Measurements from ENCODE around the gene GRHL3. TPM values are rescaled to one million over a fixed set of nuclear protein-coding genes. Genes with fewer than 3 reads are reported as not detected.

The GRHL3 gene
- total RNA-seq, 1 experiment from 2014 or later = 8.9 TPM

DNA sequence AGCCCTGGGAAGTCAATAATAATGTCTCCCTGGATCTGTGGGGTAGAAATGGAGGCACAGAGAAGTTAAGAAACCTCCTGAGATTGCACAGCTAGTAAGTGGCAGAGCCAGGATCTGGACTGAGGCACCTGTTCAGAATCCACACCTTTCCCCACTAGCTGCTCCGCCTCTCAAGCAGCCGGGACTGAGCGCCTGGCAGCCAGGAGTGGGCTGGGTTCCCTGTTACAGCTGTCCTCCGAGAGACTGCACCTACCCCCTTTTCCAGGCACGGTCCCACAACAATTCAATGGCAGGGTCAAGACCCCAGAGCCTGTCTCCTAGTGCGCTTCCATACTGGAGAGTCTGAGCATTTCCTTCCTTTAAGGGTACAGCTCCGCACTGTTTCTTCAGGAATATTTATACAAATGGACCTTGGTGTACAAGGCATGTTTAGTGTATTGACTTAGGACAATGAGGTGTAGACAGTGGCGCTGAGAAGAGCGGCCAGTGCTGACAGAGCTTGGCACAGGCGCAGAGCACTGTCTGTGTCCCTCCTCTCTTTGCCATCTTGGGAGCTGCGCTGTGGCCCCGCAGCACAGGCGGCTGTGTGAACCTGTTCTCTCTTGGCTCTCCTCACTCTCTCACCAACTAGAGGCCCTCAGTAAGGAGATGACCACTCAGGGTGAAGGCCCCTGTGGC lies 24.4 kb downstream of the GRHL3 start:
- H3K36me3 Mint-ChIP-seq (ENCODE audit: insufficient read depth, unreplicated experiment) = peaks cover 12% of the 10 kb centered on the region
- POLR2A ChIA-PET = no interaction called here
- no peak overlapping the region for H3K27ac Mint-ChIP-seq (ENCODE audit: low read depth, unreplicated experiment)
- TF ChIP-seq, protein P1, sequence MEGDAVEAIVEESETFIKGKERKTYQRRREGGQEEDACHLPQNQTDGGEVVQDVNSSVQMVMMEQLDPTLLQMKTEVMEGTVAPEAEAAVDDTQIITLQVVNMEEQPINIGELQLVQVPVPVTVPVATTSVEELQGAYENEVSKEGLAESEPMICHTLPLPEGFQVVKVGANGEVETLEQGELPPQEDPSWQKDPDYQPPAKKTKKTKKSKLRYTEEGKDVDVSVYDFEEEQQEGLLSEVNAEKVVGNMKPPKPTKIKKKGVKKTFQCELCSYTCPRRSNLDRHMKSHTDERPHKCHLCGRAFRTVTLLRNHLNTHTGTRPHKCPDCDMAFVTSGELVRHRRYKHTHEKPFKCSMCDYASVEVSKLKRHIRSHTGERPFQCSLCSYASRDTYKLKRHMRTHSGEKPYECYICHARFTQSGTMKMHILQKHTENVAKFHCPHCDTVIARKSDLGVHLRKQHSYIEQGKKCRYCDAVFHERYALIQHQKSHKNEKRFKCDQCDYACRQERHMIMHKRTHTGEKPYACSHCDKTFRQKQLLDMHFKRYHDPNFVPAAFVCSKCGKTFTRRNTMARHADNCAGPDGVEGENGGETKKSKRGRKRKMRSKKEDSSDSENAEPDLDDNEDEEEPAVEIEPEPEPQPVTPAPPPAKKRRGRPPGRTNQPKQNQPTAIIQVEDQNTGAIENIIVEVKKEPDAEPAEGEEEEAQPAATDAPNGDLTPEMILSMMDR (IDR thresholded peaks at IDR 0.05; ENCODE audit: unreplicated experiment) = no peak
- DNase-seq (ENCODE audit: unreplicated experiment) = no peak
- H3K4me1 Mint-ChIP-seq (ENCODE audit: insufficient read depth, unreplicated experiment) = no peaks in the 10 kb centered on the region
- H3K9me3 Mint-ChIP-seq (ENCODE audit: unreplicated experiment) = no peaks in the 10 kb centered on the region
- CTCF ChIA-PET = no interaction called here
- intact Hi-C loops (cut with micrococcal nuclease) = no loop called here
- no TSS peak for BruUV-seq (replicated peaks)
- H3K27me3 Mint-ChIP-seq (ENCODE audit: insufficient read depth, unreplicated experiment) = no peaks in the 10 kb centered on the region
- H3K4me3 Mint-ChIP-seq (ENCODE audit: unreplicated experiment) = no peak overlapping the region

DNA sequence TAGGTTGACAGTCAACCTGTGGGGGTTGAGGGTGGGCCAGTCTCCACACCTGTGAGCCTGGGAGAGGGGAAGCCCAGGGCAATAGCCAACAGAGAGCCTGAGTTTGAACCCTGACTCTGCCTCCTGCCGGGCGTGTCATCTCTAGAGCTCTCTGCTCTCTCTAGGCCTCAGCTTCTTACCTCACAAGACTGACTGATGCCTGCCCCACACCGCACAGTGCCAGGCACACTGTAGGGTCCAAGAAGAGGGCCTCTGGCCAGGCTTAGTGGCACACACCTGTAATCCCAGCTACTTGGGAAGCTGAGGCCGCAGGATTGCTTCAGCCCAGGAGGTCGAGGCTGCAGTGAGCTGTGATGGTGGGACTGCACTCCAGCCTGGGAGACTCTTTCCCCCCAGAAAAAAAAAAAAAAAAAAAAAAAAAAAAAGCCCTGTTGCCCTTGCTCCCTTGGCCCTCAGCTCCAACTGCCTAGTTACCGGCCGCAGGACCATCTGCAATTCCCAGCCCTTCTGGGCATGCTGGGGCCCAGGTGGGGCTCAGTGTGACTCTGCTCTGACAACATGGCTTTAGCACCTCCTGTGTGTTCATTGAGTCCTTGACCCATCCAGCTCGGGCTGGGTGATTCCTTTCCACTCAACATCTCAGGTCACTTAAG lies 25.1 kb downstream of the GRHL3 start:
- POLR2A ChIA-PET = no interaction called here
- BruUV-seq (replicated peaks) = no TSS peak
- no peak overlapping the region for H3K4me3 Mint-ChIP-seq (ENCODE audit: unreplicated experiment)

DNA sequence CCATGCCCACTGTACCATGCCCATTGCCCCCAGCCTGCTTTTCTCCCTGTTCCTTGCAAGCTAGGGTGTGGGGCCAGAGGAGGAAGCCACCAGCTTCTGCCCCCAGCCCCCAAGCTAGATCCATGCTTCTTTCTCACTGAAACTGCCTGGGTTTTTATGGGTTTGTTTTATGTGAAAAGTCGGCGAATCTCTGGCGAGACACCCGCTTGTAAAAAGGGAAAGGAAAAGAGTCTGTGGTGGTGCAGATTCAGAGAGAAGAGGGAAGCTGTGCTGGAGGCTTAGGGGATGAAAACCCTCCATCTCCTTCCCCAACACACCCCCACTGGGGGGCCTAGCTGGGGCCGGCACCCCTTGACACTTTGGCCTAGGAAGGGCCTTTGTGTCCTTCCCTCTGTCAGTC lies 26.2 kb downstream of the GRHL3 start:
- no peak for DNase-seq (ENCODE audit: unreplicated experiment)
- BruUV-seq (replicated peaks) = no TSS peak
- Mint-ChIP-seq H3K27ac (ENCODE audit: low read depth, unreplicated experiment) (no peak overlapping the region), H3K9me3 (ENCODE audit: unreplicated experiment) (no peaks in the 10 kb centered on the region), H3K36me3 (ENCODE audit: insufficient read depth, unreplicated experiment) (peaks cover 11% of the 10 kb centered on the region), H3K4me3 (ENCODE audit: unreplicated experiment) (no peak overlapping the region), H3K27me3 (ENCODE audit: insufficient read depth, unreplicated experiment) (no peaks in the 10 kb centered on the region), H3K4me1 (ENCODE audit: insufficient read depth, unreplicated experiment) (peaks cover 11% of the 10 kb centered on the region)
- intact Hi-C loops (cut with micrococcal nuclease) = no loop called here
- ChIA-PET POLR2A (no interaction called here), CTCF (no interaction called here)
- TF ChIP-seq, protein P1 (IDR thresholded peaks at IDR 0.05; ENCODE audit: unreplicated experiment) = no peak

More for the DNA sequence above, 25.1 kb downstream of the GRHL3 start:
- Mint-ChIP-seq H3K36me3 (ENCODE audit: insufficient read depth, unreplicated experiment) (peaks cover 11% of the 10 kb centered on the region), H3K4me1 (ENCODE audit: insufficient read depth, unreplicated experiment) (no peaks in the 10 kb centered on the region), H3K27me3 (ENCODE audit: insufficient read depth, unreplicated experiment) (no peaks in the 10 kb centered on the region), H3K27ac (ENCODE audit: low read depth, unreplicated experiment) (no peak overlapping the region), H3K9me3 (ENCODE audit: unreplicated experiment) (no peaks in the 10 kb centered on the region)
- no peak for DNase-seq (ENCODE audit: unreplicated experiment)
- intact Hi-C loops (cut with micrococcal nuclease) = no loop called here
- TF ChIP-seq, protein P1 (IDR thresholded peaks at IDR 0.05; ENCODE audit: unreplicated experiment) = no peak
- CTCF ChIA-PET = no interaction called here

DNA sequence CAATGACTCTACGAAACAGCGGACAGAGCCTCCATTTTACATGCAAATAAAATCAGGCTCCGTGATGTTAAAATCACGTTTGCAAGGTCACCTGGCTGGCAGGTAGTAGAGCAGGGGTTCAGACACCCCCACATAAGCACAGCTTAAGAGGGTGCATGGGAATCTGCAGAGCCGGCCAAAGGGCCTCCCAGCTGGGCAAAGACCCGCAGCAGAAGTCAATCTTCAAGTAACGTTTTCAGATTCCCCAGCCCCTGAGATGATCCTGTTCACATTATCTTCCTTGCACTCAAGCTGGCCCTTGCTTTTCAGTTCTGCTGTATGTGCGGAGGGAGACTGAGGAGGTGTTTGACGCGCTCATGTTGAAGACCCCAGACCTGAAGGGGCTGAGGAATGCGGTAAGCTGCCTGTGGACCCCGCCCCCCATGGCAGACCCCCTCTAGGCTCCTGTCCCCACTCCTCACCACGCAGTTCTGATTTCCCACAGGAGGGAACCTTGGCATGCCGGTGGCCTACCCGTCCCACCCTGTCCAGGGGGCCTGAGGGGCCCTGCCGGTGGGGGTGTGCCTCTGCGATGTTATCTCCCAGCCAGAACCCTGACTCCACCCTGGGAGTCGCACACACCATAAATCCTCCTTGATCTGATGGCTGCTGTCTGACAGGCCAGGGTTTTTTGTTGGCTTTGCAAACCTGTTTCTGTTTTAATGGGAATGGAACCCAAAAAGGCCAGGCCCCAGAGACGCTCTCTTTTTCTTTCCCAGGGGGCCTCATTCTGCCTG lies 28.2 kb downstream of the GRHL3 start:
- Mint-ChIP-seq H3K4me1 (ENCODE audit: insufficient read depth, unreplicated experiment) (peaks cover 14% of the 10 kb centered on the region), H3K4me3 (ENCODE audit: unreplicated experiment) (no peak overlapping the region), H3K36me3 (ENCODE audit: insufficient read depth, unreplicated experiment) (peaks cover 2% of the 10 kb centered on the region), H3K9me3 (ENCODE audit: unreplicated experiment) (no peaks in the 10 kb centered on the region), H3K27me3 (ENCODE audit: insufficient read depth, unreplicated experiment) (no peaks in the 10 kb centered on the region), H3K27ac (ENCODE audit: low read depth, unreplicated experiment) (no peak overlapping the region)
- intact Hi-C loops (cut with micrococcal nuclease) = no loop called here
- CTCF ChIA-PET = interaction anchor here (0.9 to 1.1 kb wide), 2 partner anchors 145 to 148 kb away, joined by 3 to 7 read pairs; no protein-coding TSS in a partner anchor
- TF ChIP-seq, protein P1 (IDR thresholded peaks at IDR 0.05; ENCODE audit: unreplicated experiment) = no peak
- no TSS peak for BruUV-seq (replicated peaks)
- no peak for DNase-seq (ENCODE audit: unreplicated experiment)
- POLR2A ChIA-PET = interaction anchor here (1.2 to 1.7 kb wide), 3 partner anchors 9 to 28 kb away, joined by 3 to 4 read pairs (median 3); partner anchors contain the start of gene GRHL3
